Measurements from ENCODE around the gene ANKUB1.

GRCh38 chr3:149744606-149745005 is 47.7 kb downstream of the ANKUB1 start:
- no peak for TF ChIP-seq REST (IDR thresholded peaks at IDR 0.05; ENCODE audit: borderline replicate concordance)
- no peak for TF ChIP-seq POLR2AphosphoS5 (IDR thresholded peaks at IDR 0.05)
- no peak for TF ChIP-seq CTCF (IDR thresholded peaks at IDR 0.05; ENCODE audit: poor library complexity, severe bottlenecking)
- TF ChIP-seq EZH2 (IDR thresholded peaks at IDR 0.05; ENCODE audit: borderline replicate concordance, insufficient read depth, low read length, poor library complexity, severe bottlenecking), result no peak
- no peak for TF ChIP-seq TAF1 (IDR thresholded peaks at IDR 0.05; ENCODE audit: low read depth)
- no peak for TF ChIP-seq RAD21 (conservative IDR thresholded peaks at IDR 0.05)
- no peak for TF ChIP-seq EP300 (conservative IDR thresholded peaks at IDR 0.05; ENCODE audit: poor library complexity, severe bottlenecking)
- no peak for TF ChIP-seq MXI1 (conservative IDR thresholded peaks at IDR 0.05; ENCODE audit: poor library complexity, severe bottlenecking)
- TF ChIP-seq SMC3 (conservative IDR thresholded peaks at IDR 0.05; ENCODE audit: poor library complexity), result no peak
